AG09319 (cell line): Measurements from ENCODE around the gene SEMA3G.

ENCODE experiments used
- DNase-seq: peaks from one replicate; pipeline ENCODE4 v3.0.0-alpha.2; 2010; ENCODE audit warnings: low read depth; ENCODE audit errors: extremely low read depth
- TF ChIP-seq, protein P1 (sequence below): IDR thresholded peaks from 2 replicates; pipeline ENCODE4 v1.5.1; 2011; ENCODE audit warnings: low read depth, mild to moderate bottlenecking, inconsistent platforms, low read length, moderate library complexity

The SEMA3G gene

GRCh38 chr3:52443268-52443610 is 1.7 kb downstream of the SEMA3G start:
- TF ChIP-seq, protein P1, sequence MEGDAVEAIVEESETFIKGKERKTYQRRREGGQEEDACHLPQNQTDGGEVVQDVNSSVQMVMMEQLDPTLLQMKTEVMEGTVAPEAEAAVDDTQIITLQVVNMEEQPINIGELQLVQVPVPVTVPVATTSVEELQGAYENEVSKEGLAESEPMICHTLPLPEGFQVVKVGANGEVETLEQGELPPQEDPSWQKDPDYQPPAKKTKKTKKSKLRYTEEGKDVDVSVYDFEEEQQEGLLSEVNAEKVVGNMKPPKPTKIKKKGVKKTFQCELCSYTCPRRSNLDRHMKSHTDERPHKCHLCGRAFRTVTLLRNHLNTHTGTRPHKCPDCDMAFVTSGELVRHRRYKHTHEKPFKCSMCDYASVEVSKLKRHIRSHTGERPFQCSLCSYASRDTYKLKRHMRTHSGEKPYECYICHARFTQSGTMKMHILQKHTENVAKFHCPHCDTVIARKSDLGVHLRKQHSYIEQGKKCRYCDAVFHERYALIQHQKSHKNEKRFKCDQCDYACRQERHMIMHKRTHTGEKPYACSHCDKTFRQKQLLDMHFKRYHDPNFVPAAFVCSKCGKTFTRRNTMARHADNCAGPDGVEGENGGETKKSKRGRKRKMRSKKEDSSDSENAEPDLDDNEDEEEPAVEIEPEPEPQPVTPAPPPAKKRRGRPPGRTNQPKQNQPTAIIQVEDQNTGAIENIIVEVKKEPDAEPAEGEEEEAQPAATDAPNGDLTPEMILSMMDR: no peak
- no peak for DNase-seq

DNA sequence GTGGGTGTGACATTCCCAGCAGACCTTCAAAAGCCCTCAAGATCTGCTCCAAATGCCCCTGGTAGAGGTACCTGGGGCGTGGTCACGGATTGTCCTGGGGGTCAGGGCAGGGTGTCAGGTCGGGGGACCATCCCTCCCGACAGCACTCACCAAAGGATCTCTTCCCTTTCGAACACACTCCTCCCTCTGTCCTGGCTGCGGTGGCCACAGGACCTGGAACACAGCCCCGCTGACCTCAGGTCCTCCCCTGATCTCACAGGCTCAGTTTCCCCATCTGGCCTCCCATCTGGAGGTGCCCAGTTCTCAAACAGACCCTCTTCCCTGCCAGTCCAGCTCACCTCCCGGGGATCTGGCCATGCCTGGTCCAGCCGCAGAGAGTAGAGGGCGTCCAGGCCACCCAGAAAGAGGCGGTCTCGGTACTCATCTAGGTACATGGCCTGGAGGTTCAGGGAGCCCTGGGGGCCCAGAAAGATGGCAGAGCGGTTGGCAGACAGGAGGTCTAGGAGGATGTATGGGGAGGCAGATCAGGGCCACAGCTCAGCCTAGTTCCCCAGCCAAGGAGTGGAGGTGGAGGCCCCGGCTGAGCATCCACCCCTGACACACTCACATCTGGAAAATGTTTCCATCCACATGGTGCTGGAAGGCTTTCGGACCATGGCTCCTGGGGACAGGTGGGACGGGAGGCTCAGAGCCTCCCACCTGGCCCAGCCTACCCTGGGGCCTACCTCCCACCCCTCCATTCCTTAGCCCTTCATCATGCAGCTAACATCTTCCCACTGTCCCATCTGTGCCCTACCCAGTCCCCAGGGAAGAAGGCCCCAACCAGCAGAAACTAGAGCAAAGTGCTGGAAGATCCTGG is 2.3 kb downstream of the SEMA3G start:
- no peak for DNase-seq
- TF ChIP-seq, protein P1: no peak

DNA sequence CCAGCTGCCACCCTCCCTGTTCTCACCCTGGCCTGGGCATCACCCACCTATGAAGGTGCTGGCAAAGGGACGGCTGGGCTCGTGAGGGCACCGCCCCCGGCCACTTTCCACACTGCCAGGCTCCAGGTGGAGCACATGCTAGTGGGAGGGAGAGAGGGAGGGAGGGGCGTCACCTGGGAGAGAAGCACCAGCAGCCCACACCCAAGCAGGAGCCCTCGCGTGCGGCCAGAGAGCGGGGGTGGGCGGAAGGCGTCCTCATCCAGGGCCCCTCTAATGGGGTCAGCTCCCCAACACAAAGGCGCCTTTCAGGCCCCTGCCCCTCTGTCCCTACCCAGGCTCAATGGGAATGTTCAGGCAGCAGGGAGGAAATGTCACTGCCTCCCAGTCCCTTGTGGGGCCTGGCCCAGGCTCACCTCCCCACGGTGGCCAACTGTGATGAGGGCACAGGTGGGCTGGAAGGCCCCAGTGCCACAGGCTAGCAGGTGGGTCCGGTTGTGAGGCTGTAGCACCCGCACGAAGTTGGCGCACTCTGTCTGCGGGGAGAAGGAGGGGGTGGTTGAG is 3.1 kb downstream of the SEMA3G start:
- TF ChIP-seq, protein P1: no peak
- no peak for DNase-seq

DNA sequence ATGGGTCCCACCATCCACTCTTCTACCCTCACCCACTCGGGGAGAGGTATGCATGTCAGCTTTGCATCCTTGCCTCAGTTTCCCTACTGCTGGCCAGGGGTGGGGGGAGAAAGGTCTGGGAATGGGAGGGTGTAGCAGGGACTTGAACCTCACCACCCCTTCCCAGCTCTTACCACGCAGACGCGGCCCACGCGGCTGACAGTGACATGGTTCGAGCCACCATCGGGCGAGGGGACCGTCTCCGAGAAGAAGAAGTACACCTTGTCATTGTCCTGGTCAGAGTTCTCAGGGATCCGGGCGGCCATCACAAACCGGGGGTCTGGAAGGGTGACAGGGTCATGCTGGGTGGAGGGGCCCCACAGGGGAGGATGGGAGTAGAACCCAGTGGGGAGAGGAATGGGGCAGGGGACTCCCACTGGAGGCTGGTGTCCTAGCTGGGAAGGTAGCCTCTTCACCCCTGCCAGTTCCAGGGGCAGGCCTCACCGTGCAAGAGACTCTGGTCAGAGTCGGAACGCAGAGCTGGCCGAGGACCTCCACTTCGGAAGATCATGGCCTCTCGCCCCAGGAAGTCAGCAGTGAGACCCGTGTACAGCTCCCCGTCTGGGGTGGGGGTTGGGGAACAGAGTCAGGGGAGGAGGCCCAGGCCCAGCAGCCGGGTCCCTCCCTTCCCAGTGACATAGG is 3.7 kb downstream of the SEMA3G start:
- TF ChIP-seq, protein P1: no peak
- no peak for DNase-seq

DNA sequence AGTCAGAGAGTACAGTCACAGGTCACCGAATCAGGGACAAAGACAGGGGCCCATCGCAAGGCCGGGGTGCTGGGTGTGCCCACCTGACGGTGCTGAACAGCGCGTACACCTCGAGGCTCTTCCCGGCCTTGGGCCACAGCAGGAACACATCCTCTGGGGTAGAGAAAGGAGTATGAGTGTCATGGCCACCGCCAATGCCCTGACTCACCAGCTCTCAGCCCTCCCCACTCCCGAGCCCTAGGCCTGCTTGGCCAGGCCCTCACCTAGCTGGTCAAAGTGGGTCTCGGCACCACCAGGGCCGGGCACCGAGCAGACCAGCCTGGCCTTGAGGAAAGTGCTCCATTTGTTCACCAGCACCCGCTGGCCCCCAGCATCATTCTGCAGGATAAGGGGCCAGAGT is 4.2 kb downstream of the SEMA3G start:
- TF ChIP-seq, protein P1: no peak
- DNase-seq: no peak

DNA sequence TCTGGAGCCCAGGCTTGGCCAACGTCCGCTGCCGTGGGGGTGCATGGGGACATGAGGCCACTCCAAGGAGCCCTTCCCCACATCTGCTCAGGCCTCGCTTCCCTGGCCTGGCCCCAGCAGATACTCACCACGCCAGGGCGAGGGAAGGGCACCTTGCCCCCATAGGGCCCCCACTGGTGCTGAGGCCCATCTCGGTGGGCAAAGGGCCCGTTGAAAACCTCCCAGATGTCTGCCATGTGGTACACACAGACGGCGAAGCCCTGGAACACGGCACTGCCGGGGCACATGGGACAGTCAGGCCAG is 4.7 kb downstream of the SEMA3G start:
- TF ChIP-seq, protein P1: no peak
- DNase-seq: no peak
